Dedifferentiated amniotic fluid mesenchymal stem cell (primary cell): Measurements from ENCODE around the gene PIP5K1B.

Source experiments
- DNase-seq: peaks from one replicate; pipeline ENCODE4 v3.0.0-alpha.2; 2016; ENCODE audit errors: extremely low spot score

The PIP5K1B gene

GRCh38 chr9:68907910-68908309, 202.9 kb downstream of the PIP5K1B start:
- no peak for DNase-seq

DNA sequence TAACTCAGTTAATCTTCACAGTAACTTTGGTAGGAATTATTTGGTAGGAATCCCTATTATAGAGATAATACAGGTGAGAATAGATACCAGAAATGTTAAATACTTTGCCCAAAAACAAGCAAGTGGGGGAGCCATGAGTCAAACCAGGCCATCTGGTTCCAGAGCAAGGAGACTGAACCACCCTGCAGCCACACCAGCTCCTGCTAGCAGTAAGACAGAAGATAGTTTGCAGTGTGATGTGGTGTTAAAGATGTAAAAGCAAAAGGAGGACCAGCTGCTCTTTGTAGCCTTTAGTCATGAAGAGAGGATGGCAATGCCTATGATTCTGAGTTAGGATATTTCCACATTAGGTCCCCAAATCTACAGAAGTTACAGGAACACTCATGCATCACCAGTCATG, 207.5 kb downstream of the PIP5K1B start:
- no peak for DNase-seq

- no peak for DNase-seq
Observed at GRCh38 chr9:68913054-68913453, 208.0 kb downstream of the PIP5K1B start.

GRCh38 chr9:68914751-68915150, 209.7 kb downstream of the PIP5K1B start:
- DNase-seq = no peak

GRCh38 chr9:68919661-68920060, 214.6 kb downstream of the PIP5K1B start:
- DNase-seq = no peak

GRCh38 chr9:68920921-68921320, 215.9 kb downstream of the PIP5K1B start:
- DNase-seq = no peak

DNA sequence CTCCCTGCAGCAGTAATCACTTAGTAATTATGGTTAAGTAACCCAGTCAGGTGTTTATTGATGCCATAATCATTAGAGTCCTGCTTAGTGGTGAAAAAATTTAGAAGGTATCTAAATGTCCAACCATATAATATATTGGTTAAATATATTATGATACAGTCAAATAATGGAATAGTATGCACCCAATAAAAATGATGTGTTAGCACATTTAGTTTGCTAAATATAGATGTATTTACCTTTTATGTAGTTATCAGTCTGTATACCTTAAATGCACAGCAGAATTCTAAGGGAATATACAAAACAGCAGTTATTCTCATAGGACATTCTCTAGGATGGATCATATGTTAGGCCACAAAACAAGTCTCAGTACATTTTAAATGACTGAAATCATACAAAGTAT, 218.4 kb downstream of the PIP5K1B start:
- no peak for DNase-seq

DNA sequence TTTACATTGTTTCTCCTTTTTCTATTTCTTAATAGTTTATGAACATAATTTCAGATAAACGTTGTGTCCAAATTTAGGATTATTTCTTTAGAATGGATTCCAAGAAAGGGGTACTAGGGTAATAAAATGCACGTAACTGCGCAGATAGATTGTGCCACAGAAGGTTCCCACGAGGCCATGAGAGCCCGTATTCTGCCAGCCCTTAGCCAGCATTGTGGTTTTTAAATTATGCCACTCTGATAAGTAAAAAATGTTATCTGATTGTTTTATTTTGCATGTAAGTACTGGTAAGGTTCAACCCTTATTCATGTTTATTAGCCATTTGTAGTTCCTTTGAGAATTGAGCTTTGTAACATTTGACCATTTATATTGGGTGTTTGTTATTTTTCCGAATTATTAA, 220.1 kb downstream of the PIP5K1B start:
- DNase-seq = no peak

DNA sequence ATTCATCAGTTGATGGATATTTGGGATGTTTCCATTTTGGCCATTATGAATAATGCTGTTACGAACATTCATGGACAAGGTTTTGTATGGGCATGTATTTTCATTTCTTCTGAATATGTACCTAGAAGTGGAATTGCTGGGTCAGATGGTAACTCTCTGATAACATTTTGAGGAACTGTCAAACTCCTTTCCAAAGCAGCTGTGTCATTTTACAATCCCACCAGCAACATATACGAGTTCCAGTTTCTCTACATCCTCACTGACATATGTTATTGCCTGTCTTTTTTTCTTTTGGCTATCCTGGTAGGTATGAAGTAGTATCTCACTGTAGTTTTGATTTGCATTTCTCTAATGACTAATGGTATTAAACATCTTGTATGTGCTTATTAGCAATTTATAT, 222.1 kb downstream of the PIP5K1B start:
- DNase-seq = no peak

- DNase-seq = no peak
Observed at GRCh38 chr9:68931821-68932220, 226.8 kb downstream of the PIP5K1B start.

DNA sequence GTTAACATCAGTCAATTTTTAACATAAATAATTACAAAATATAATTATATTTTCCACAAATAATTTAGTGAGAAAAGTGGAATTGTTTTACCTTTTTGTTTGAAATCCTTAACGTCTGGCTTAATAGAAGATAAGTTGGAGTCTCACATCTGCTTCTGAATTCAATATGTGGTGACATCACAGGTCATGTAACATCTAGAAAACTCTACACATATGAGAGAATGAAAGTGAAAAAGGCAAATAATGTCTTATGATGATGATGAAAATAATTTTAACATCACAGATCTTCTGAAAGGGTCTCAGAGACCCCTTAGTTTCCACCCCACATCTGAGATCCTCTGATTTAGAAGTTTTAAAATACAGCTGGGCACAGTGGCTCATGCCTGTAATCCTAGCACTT, 227.4 kb downstream of the PIP5K1B start:
- no peak for DNase-seq

GRCh38 chr9:68933434-68934328, 228.6 kb downstream of the PIP5K1B start:
- no peak for DNase-seq

GRCh38 chr9:68934329-68934644, 229.2 kb downstream of the PIP5K1B start:
- DNase-seq = no peak

DNA sequence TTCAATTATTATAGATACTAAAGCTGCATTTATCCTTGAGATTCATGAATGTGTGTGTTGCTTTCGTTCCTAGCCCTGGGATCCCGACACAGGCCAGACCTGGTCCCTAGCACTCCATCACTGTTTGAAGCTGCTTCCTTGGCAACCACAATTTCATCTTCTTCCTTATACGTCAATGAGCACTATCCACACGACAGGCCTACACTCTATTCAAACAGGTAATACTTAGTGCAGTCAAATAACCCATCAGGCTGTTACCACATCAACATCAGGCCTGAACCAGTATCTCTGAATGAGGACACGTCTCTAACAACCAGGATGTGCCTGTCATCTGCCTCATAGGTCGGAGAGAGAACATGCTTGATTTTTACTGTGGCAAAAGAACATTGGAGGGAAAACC, 235.5 kb downstream of the PIP5K1B start:
- DNase-seq = no peak

DNA sequence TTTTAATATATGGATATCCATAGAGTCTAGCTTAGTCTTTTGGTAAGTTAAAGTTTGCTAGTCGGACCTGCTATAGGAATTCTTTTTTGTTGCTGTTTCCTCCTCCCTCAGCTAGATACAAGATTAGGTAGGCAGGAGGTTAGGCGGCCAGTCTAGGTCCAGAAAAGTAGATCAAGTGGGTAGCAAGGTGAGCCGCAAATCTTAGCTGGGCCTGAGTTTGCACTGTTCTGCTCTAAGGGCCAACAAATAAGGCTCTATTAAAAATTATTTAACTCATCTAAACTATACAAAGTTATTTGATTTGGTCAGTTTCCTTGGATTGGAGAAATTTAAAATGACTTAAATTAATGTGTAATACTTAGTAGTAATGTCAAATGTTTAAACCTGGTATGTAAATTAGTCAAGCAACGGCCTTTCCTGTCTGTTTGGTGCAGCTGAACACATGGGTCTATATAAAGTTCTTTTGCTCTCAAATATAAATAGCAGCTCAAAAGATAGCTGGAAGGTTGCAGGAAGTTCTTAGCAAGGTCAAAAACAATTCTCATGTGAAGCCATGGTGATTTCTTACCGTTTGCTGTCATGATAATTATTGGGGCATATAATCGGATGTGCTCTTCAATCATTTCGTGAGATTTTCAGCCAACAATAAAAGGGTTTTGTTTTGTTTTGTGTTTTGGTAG, 236.9 kb downstream of the PIP5K1B start:
- no peak for DNase-seq

DNA sequence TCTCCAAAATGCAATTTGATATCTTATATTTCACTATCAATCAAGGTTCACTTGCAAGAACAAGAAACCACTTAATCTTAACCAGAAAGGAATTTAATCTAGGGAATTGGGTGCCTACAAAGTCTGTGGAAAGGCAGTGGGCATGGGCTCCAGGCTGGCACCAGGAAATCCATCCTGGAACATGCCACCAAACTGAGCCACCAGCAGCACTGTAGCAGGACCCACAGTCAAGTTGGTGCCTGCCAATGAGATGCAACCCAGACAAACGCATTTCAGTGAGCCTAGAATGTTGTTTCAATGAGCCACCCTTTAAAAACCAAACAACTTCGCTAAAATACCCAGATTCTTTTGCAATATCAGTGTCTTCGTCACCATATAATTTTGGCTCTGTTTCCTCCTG, 237.8 kb downstream of the PIP5K1B start:
- no peak for DNase-seq

GRCh38 chr9:68947015-68947414, 242.0 kb downstream of the PIP5K1B start:
- no peak for DNase-seq

DNA sequence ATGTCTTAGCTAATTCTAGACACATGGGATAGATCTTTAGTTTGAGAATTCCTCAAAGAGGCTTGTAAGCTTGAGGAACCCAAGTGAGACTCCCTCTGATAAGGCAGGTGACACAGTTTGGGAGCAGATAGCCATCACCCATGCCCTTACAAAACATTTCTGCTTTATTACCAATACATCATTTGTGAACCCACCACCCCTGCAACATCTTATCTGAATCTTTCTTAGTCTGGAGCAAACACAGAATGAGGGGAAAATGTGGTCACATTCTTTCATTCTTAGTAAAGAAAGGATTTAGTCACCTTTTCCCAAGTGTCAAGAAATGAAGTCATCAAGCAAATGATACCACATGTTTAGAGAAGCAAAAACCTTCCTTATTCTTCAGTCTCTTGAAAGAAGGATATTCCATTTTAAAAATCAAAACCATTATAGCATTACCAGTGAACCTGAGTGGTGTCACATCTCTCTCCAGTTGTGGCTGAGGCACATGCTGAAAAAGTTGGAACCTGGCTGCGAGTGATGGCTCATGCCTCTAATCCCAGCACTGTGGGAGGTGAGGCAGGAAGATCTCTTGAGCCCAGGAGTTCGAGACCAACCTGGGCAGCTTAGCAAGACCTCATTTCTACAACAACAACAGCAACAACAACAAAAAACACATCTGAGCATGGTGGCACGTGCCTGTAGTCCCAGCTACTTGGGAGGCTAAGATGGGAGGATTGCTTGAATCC, 243.0 kb downstream of the PIP5K1B start:
- no peak for DNase-seq

- DNase-seq = no peak
Observed at GRCh38 chr9:68949271-68950000, 244.4 kb downstream of the PIP5K1B start.

GRCh38 chr9:68950188-68950587, 245.1 kb downstream of the PIP5K1B start:
- DNase-seq = no peak

- no peak for DNase-seq
Observed at GRCh38 chr9:68950689-68951088, 245.6 kb downstream of the PIP5K1B start.
